Measurements from ENCODE around the gene NUDT9.
A peak's percentile ranks its signal among the peaks of the same experiment; 100 is the strongest.
"Not testable (repeated sequence)": the region's sequence is repeated elsewhere in the genome, so short reads cannot be mapped to it uniquely, and the experiment has no call there.

The NUDT9 gene

GRCh38 chr4:87422104-87423052 is at the start of gene NUDT9:
Gene NUDT9, plus strand, starts transcription at chr4:87422573. Its CDS starts 333 bp downstream, at chr4:87422906.
- DNase-seq: peak; percentile 87

- no peak for DNase-seq
Observed at GRCh38 chr4:87375719-87376291, 46.6 kb upstream of the NUDT9 start.

GRCh38 chr4:87377816-87378215 is 44.6 kb upstream of the NUDT9 start:
- no peak for DNase-seq

- no peak for DNase-seq
Observed at GRCh38 chr4:87382116-87382515, 40.3 kb upstream of the NUDT9 start.

- DNase-seq: no peak
Observed at GRCh38 chr4:87382931-87383330, 39.4 kb upstream of the NUDT9 start.

- DNase-seq: not testable (repeated sequence)
Observed at GRCh38 chr4:87384466-87385132, 37.8 kb upstream of the NUDT9 start.

- no peak for DNase-seq
Observed at GRCh38 chr4:87387237-87387636, 35.1 kb upstream of the NUDT9 start.

- no peak for DNase-seq
Observed at GRCh38 chr4:87388901-87389300, 33.5 kb upstream of the NUDT9 start.

GRCh38 chr4:87390055-87390454 is 32.3 kb upstream of the NUDT9 start:
- not testable (repeated sequence) for DNase-seq

GRCh38 chr4:87390551-87390890 is 31.9 kb upstream of the NUDT9 start:
- no peak for DNase-seq

- peak; percentile 74 for DNase-seq
Observed at GRCh38 chr4:87390891-87391575, 31.3 kb upstream of the NUDT9 start, which contains the start of gene HSD17B11. Gene HSD17B11, minus strand, starts transcription at chr4:87391188. Its CDS starts 118 bp downstream, at chr4:87391070.

- no peak for DNase-seq
Observed at GRCh38 chr4:87391576-87392054, 30.8 kb upstream of the NUDT9 start.

- DNase-seq: no peak
Observed at GRCh38 chr4:87392183-87392582, 30.2 kb upstream of the NUDT9 start.

GRCh38 chr4:87395073-87395472 is 27.3 kb upstream of the NUDT9 start:
- not testable (repeated sequence) for DNase-seq

- DNase-seq: not testable (repeated sequence)
Observed at GRCh38 chr4:87395851-87396250, 26.5 kb upstream of the NUDT9 start.

- DNase-seq: no peak
Observed at GRCh38 chr4:87399148-87399547, 23.2 kb upstream of the NUDT9 start.

- DNase-seq: no peak
Observed at GRCh38 chr4:87399954-87400353, 22.4 kb upstream of the NUDT9 start.

- DNase-seq: not testable (repeated sequence)
Observed at GRCh38 chr4:87403732-87404131, 18.6 kb upstream of the NUDT9 start.

- no peak for DNase-seq
Observed at GRCh38 chr4:87405211-87405820, 17.1 kb upstream of the NUDT9 start.

GRCh38 chr4:87406462-87406861 is 15.9 kb upstream of the NUDT9 start:
- no peak for DNase-seq

GRCh38 chr4:87406902-87407301 is 15.5 kb upstream of the NUDT9 start:
- DNase-seq: not testable (repeated sequence)

- DNase-seq: no peak
Observed at GRCh38 chr4:87409420-87409939, 12.9 kb upstream of the NUDT9 start.
